ENCODE data around the gene CAB39.

CAB39 gene

GRCh38 chr2:230807729-230808128 lies 95.1 kb downstream of the CAB39 start:
- FAIRE-seq (no peak), DNase-seq (ENCODE audit: insufficient read length, low spot score) (no peak)

GRCh38 chr2:230809015-230809414 lies 96.4 kb downstream of the CAB39 start:
- no peak for TF ChIP-seq POLR2A (IDR thresholded peaks at IDR 0.05; ENCODE audit: low read depth, low read length)
- no peak for FAIRE-seq
- DNase-seq (ENCODE audit: insufficient read length, low spot score): no peak

More at GRCh38 chr2:230807729-230808128, 95.1 kb downstream of the CAB39 start:
- TF ChIP-seq POLR2A (IDR thresholded peaks at IDR 0.05; ENCODE audit: low read depth, low read length): no peak

- TF ChIP-seq POLR2A (IDR thresholded peaks at IDR 0.05; ENCODE audit: low read depth, low read length): no peak
- no peak for DNase-seq (ENCODE audit: insufficient read length, low spot score)
- FAIRE-seq: no peak
These were observed 97.1 kb downstream of the CAB39 start for GRCh38 chr2:230809677-230810251.

GRCh38 chr2:230811508-230811907 lies 98.9 kb downstream of the CAB39 start:
- no peak for FAIRE-seq

GRCh38 chr2:230812033-230812432 lies 99.4 kb downstream of the CAB39 start:
- FAIRE-seq (no peak), DNase-seq (ENCODE audit: insufficient read length, low spot score) (no peak)
- no peak for TF ChIP-seq POLR2A (IDR thresholded peaks at IDR 0.05; ENCODE audit: low read depth, low read length)

More at GRCh38 chr2:230811508-230811907, 98.9 kb downstream of the CAB39 start:
- DNase-seq (ENCODE audit: insufficient read length, low spot score): no peak
- no peak for TF ChIP-seq POLR2A (IDR thresholded peaks at IDR 0.05; ENCODE audit: low read depth, low read length)

GRCh38 chr2:230814616-230815015 lies 102.0 kb downstream of the CAB39 start:
- TF ChIP-seq POLR2A (IDR thresholded peaks at IDR 0.05; ENCODE audit: low read depth, low read length): no peak
- FAIRE-seq (no peak), DNase-seq (ENCODE audit: insufficient read length, low spot score) (no peak)

GRCh38 chr2:230815088-230815487 lies 102.4 kb downstream of the CAB39 start:
- FAIRE-seq (no peak), DNase-seq (ENCODE audit: insufficient read length, low spot score) (no peak)

GRCh38 chr2:230816735-230817134 lies 104.1 kb downstream of the CAB39 start:
- no peak for TF ChIP-seq POLR2A (IDR thresholded peaks at IDR 0.05; ENCODE audit: low read depth, low read length)
- FAIRE-seq: no peak
- DNase-seq (ENCODE audit: insufficient read length, low spot score): no peak

More at GRCh38 chr2:230815088-230815487, 102.4 kb downstream of the CAB39 start:
- no peak for TF ChIP-seq POLR2A (IDR thresholded peaks at IDR 0.05; ENCODE audit: low read depth, low read length)

- no peak for DNase-seq (ENCODE audit: insufficient read length, low spot score)
- no peak for TF ChIP-seq POLR2A (IDR thresholded peaks at IDR 0.05; ENCODE audit: low read depth, low read length)
- FAIRE-seq: no peak
These were observed 106.8 kb downstream of the CAB39 start for GRCh38 chr2:230819433-230819832.

GRCh38 chr2:230821261-230821990 lies 108.8 kb downstream of the CAB39 start:
- no peak for TF ChIP-seq POLR2A (IDR thresholded peaks at IDR 0.05; ENCODE audit: low read depth, low read length)
- DNase-seq (ENCODE audit: insufficient read length, low spot score) (no peak), FAIRE-seq (no peak)

- no peak for TF ChIP-seq POLR2A (IDR thresholded peaks at IDR 0.05; ENCODE audit: low read depth, low read length)
- FAIRE-seq (no peak), DNase-seq (ENCODE audit: insufficient read length, low spot score) (no peak)
These were observed 109.4 kb downstream of the CAB39 start for GRCh38 chr2:230821991-230822520.

GRCh38 chr2:230823264-230823964 lies 110.8 kb downstream of the CAB39 start:
- FAIRE-seq: no peak
- no peak for DNase-seq (ENCODE audit: insufficient read length, low spot score)
- TF ChIP-seq POLR2A (IDR thresholded peaks at IDR 0.05; ENCODE audit: low read depth, low read length): no peak

GRCh38 chr2:230824406-230824978 lies 111.8 kb downstream of the CAB39 start:
- peak; percentile 66 for DNase-seq (ENCODE audit: insufficient read length, low spot score)
- no peak for TF ChIP-seq POLR2A (IDR thresholded peaks at IDR 0.05; ENCODE audit: low read depth, low read length)
- peak; percentile 53 for FAIRE-seq

GRCh38 chr2:230825354-230825753 lies 112.7 kb downstream of the CAB39 start:
- DNase-seq (ENCODE audit: insufficient read length, low spot score) (no peak), FAIRE-seq (no peak)
- no peak for TF ChIP-seq POLR2A (IDR thresholded peaks at IDR 0.05; ENCODE audit: low read depth, low read length)

All from H54 (cell line).